Activated CD8-positive, alpha-beta memory T cell treated with anti-CD3 and anti-CD28 coated beads, Interleukin-2, amount 10 ng/mL, durations not matched to agents 7 days and 5 days (primary cell): Measurements from ENCODE around the gene HDAC8. TPM values are rescaled to one million over a fixed set of nuclear protein-coding genes. Genes with fewer than 3 reads are reported as not detected.
A peak's percentile ranks its signal among the peaks of the same experiment; 100 is the strongest.
"Not testable (repeated sequence)": the region's sequence is repeated elsewhere in the genome, so short reads cannot be mapped to it uniquely, and the experiment has no call there.

Experiments used
- ATAC-seq: fragments of 150-1000 bp; cut with Tn5 transposase; one replicate; pipeline ENCODE4 v1.10.0; 2021; ENCODE audit warnings: moderate library complexity
- CTCF ChIA-PET: fragments of 350-600 bp; sonication (Branson Sonifier 250); formaldehyde crosslinking; loops from one replicate; lab custom pipeline; 2021; ENCODE audit warnings: antibody characterized with exemption; lab: Charles Lee
- DNase-seq: peaks from one replicate; pipeline ENCODE4 v3.0.0-alpha.2; 2020
- H3K27ac Mint-ChIP-seq: one replicate; pipeline ENCODE4 v1.8.0; 2021; ENCODE audit warnings: mild to moderate bottlenecking, mixed read lengths
- H3K27me3 Mint-ChIP-seq: one replicate; pipeline ENCODE4 v1.8.0; 2021; ENCODE audit warnings: mixed read lengths
- H3K36me3 Mint-ChIP-seq: one replicate; pipeline ENCODE4 v1.8.0; 2021; ENCODE audit warnings: mild to moderate bottlenecking, mixed read lengths
- H3K4me1 Mint-ChIP-seq: one replicate; pipeline ENCODE4 v1.8.0; 2021; ENCODE audit warnings: mixed read lengths
- H3K4me3 Mint-ChIP-seq: one replicate; pipeline ENCODE4 v1.8.0; 2021; ENCODE audit warnings: mild to moderate bottlenecking, moderate library complexity, mixed read lengths
- H3K9me3 Mint-ChIP-seq: one replicate; pipeline ENCODE4 v1.8.0; 2022; ENCODE audit warnings: low read depth, mixed read lengths
- total RNA-seq, 2 experiments: library from RNA; stranded (reverse); gene quantifications; one replicate each; pipeline ENCODE4 v1.2.3, GENCODE V29; 2021

Gene HDAC8
- total RNA-seq, 2 experiments from 2014 or later = 29.0 to 31.6 TPM

DNA sequence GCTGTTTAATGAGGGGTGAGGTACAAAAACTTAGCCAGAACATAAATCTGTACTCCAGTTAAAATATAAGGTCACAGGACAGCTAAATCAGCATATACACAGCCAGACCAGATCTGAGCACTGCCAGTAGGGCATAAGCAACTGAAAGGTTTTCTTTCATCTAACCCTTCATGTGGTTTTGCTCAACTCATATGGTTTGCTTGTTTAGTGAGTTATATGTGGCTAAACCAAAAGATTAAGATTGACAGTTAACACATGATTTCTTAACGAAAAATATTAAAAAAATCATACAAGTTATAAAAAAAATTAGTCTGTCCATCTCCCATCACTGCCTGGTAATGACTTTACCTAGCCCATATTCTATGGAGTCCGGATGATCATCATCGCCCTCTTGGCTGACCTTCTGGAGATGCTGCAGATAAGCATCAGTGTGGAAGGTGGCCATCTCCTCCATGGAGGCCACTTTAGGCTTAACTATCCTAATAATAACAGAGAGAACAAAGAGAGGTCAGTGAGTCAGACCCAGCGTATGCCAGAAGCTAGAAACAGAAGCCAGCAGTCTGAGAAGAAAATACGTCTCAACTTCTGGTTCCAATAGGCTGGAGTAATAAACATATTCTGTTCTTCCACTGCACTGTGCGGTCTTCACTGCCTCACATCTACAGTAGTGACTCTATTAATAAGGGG is 4.1 kb downstream of the HDAC8 start:
- ATAC-seq (no peak), DNase-seq (no peak)
- Mint-ChIP-seq H3K4me3 (no peak overlapping the region), H3K36me3 (peaks cover 14% of the 10 kb centered on the region), H3K27me3 (no peaks in the 10 kb centered on the region), H3K27ac (no peak overlapping the region), H3K4me1 (peaks cover 9% of the 10 kb centered on the region), H3K9me3 (no peaks in the 10 kb centered on the region)
- CTCF ChIA-PET = no interaction called here

- no peaks in the 10 kb centered on the region for H3K9me3 Mint-ChIP-seq
- no peak overlapping the region for H3K27ac Mint-ChIP-seq
- H3K4me1 Mint-ChIP-seq = peaks cover 3% of the 10 kb centered on the region
- no peak overlapping the region for H3K4me3 Mint-ChIP-seq
- no peaks in the 10 kb centered on the region for H3K27me3 Mint-ChIP-seq
- DNase-seq = no peak
- CTCF ChIA-PET = no interaction called here
- ATAC-seq = no peak
- H3K36me3 Mint-ChIP-seq = peaks cover 23% of the 10 kb centered on the region
Observed at GRCh38 chrX:72566448-72566847, 6.2 kb downstream of the HDAC8 start.

DNA sequence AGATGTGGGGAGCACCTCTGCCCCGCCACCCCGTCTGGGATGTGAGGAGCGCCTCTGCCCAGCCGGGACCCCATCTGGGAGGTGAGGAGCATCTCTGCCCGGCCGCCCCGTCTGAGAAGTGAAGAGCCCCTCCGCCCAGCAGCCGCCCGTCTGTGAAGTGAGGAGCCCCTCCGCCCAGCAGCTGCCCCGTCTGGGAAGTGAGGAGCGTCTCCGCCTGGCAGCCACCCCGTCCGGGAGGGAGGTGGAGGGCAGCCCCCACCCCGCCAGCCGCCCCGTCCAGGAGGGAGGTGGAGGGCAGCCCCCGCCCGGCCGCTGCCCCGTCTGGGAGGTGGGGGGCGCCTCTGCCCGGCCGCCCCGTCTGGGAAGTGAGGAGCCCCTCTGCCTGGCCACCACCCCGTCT is 13.0 kb downstream of the HDAC8 start:
- H3K27me3 Mint-ChIP-seq, CTCF ChIA-PET, H3K27ac Mint-ChIP-seq, H3K4me1 Mint-ChIP-seq, DNase-seq, H3K4me3 Mint-ChIP-seq, ATAC-seq, H3K9me3 Mint-ChIP-seq: not testable (repeated sequence)
- peaks cover 32% of the 10 kb centered on the region for H3K36me3 Mint-ChIP-seq

DNA sequence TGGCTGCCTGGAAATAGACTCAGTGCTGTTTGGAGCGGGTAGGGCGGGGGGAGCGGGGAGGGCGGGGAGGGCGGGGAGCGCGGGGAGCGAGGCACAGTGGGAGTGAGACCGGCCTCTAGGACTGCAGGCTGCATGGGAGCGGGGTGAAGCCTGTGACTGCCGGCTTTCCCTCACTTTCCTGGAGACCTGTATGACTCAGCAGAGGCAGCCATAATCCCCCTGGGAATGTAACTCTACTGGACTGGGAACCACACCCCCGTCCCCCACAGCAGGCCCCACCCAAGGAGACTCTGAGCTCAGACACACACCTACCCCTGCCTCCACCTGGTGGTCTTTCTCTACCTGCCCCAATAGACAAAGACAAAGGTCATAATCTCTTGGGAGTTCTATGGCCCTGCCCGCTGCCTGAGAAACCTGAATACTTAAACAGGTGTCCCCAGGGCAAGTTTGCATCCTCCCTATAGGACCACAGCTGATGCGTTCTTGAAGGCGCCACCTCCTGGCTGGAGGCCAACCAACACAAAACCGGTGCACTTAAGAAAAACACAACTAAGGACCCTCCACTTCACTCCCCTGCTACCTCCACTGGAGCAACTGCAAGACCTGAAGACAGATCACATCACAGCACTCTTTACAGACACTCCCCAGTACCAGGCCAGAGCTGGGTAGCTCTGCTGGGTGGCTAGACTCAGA is 18.0 kb downstream of the HDAC8 start:
- DNase-seq (no peak), ATAC-seq (no peak)
- peaks cover 16% of the 10 kb centered on the region for H3K36me3 Mint-ChIP-seq
- CTCF ChIA-PET = no interaction called here
- no peaks in the 10 kb centered on the region for H3K9me3 Mint-ChIP-seq
- no peaks in the 10 kb centered on the region for H3K27me3 Mint-ChIP-seq
- no peak overlapping the region for H3K27ac Mint-ChIP-seq
- H3K4me1 Mint-ChIP-seq = no peaks in the 10 kb centered on the region
- H3K4me3 Mint-ChIP-seq = no peak overlapping the region

- H3K9me3 Mint-ChIP-seq, H3K36me3 Mint-ChIP-seq, H3K27me3 Mint-ChIP-seq, DNase-seq, ATAC-seq, H3K27ac Mint-ChIP-seq, H3K4me3 Mint-ChIP-seq, H3K4me1 Mint-ChIP-seq, CTCF ChIA-PET: not testable (repeated sequence)
Observed at GRCh38 chrX:72552443-72552842, 20.2 kb downstream of the HDAC8 start.

GRCh38 chrX:72545990-72546389 is 26.7 kb downstream of the HDAC8 start:
- DNase-seq = no peak
- no peak for ATAC-seq
- Mint-ChIP-seq H3K4me3 (no peak overlapping the region), H3K27ac (no peak overlapping the region), H3K4me1 (peaks cover 1% of the 10 kb centered on the region), H3K9me3 (no peaks in the 10 kb centered on the region), H3K36me3 (peaks cover 7% of the 10 kb centered on the region), H3K27me3 (no peaks in the 10 kb centered on the region)
- CTCF ChIA-PET = no interaction called here

- DNase-seq (no peak), ATAC-seq (no peak)
- CTCF ChIA-PET = interaction anchor here (1.0 to 2.3 kb wide), 4 partner anchors 11 to 295 kb away, joined by 3 to 8 read pairs (median 3); no protein-coding TSS in a partner anchor
- H3K4me1 Mint-ChIP-seq = peaks cover 1% of the 10 kb centered on the region
- no peak overlapping the region for H3K27ac Mint-ChIP-seq
- no peaks in the 10 kb centered on the region for H3K9me3 Mint-ChIP-seq
- H3K27me3 Mint-ChIP-seq = no peaks in the 10 kb centered on the region
- H3K4me3 Mint-ChIP-seq = no peak overlapping the region
- H3K36me3 Mint-ChIP-seq = peaks cover 4% of the 10 kb centered on the region
Observed at GRCh38 chrX:72540318-72540717, 32.3 kb downstream of the HDAC8 start.

DNA sequence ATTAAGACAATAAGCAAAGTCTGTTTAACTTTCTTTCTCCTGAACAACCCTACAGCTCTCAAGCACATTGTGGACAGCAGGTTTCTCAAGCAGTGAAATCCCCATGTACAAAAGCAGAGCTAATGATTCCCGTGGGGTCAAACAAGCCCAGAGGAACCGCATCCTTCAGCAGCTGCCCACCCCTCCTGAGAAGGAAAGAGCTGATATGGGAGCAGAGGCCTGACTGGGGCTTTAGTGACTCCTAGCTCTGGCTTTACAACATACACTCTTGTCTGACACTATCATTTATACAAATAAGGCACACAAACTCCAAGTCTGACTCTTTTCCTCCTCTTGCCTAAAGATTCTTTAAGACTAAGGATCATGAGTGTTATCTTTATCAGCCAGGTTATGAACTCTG is 32.8 kb downstream of the HDAC8 start:
- Mint-ChIP-seq H3K9me3 (no peaks in the 10 kb centered on the region), H3K27me3 (no peaks in the 10 kb centered on the region), H3K36me3 (peaks cover 2% of the 10 kb centered on the region), H3K27ac (no peak overlapping the region), H3K4me3 (no peak overlapping the region), H3K4me1 (peaks cover 1% of the 10 kb centered on the region)
- CTCF ChIA-PET = interaction anchor here (0.6 to 2.3 kb wide), 5 partner anchors 11 to 294 kb away, joined by 3 to 8 read pairs (median 3); no protein-coding TSS in a partner anchor
- DNase-seq (no peak), ATAC-seq (no peak)

GRCh38 chrX:72536542-72536941 is 36.1 kb downstream of the HDAC8 start:
- Mint-ChIP-seq H3K4me3 (no peak overlapping the region), H3K9me3 (no peaks in the 10 kb centered on the region), H3K36me3 (peaks cover 1% of the 10 kb centered on the region), H3K27ac (no peak overlapping the region), H3K27me3 (no peaks in the 10 kb centered on the region), H3K4me1 (no peaks in the 10 kb centered on the region)
- CTCF ChIA-PET = no interaction called here
- DNase-seq (no peak), ATAC-seq (no peak)

GRCh38 chrX:72532366-72532765 is 40.3 kb downstream of the HDAC8 start:
- DNase-seq (no peak), ATAC-seq (no peak)
- H3K36me3 Mint-ChIP-seq = peaks cover 14% of the 10 kb centered on the region
- H3K9me3 Mint-ChIP-seq = no peaks in the 10 kb centered on the region
- H3K27me3 Mint-ChIP-seq = no peaks in the 10 kb centered on the region
- H3K4me3 Mint-ChIP-seq = no peak overlapping the region
- H3K4me1 Mint-ChIP-seq = peaks cover 5% of the 10 kb centered on the region
- no peak overlapping the region for H3K27ac Mint-ChIP-seq
- CTCF ChIA-PET = no interaction called here

- Mint-ChIP-seq H3K27me3 (no peaks in the 10 kb centered on the region), H3K4me3 (no peak overlapping the region), H3K27ac (peak overlapping the region; percentile 22), H3K9me3 (no peaks in the 10 kb centered on the region), H3K36me3 (peaks cover 18% of the 10 kb centered on the region), H3K4me1 (peaks cover 22% of the 10 kb centered on the region)
- CTCF ChIA-PET = no interaction called here
- ATAC-seq (no peak), DNase-seq (no peak)
Observed at GRCh38 chrX:72526534-72527508, 45.8 kb downstream of the HDAC8 start.

DNA sequence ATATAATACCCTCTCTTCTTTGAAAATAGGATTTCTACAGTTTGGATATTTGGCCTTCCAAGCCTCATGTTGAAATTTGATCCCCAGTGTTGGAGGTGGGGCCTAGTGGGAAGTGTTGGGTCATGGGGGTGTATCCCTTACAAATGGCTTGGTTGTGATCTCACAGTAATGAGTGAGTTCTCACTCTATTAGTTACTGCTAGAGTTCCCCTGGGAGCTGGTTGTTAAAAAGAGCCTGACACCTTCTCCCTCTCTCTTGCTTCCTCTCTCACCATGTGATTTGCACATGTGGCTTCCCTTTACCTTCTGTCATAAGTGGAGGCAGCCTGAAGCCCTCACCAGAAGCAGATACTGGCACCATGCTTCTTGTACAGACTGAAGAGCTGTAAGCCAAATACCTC is 73.9 kb downstream of the HDAC8 start:
- Mint-ChIP-seq H3K4me3 (no peak overlapping the region), H3K4me1 (no peaks in the 10 kb centered on the region), H3K27me3 (no peaks in the 10 kb centered on the region), H3K36me3 (peaks cover 17% of the 10 kb centered on the region), H3K9me3 (peaks cover 5% of the 10 kb centered on the region), H3K27ac (no peak overlapping the region)
- ATAC-seq = no peak
- no peak for DNase-seq
- CTCF ChIA-PET = no interaction called here

- Mint-ChIP-seq H3K9me3 (no peaks in the 10 kb centered on the region), H3K4me1 (no peaks in the 10 kb centered on the region), H3K27ac (no peak overlapping the region), H3K4me3 (no peak overlapping the region), H3K27me3 (no peaks in the 10 kb centered on the region), H3K36me3 (peaks cover 20% of the 10 kb centered on the region)
- DNase-seq (no peak), ATAC-seq (no peak)
- CTCF ChIA-PET = no interaction called here
Observed at GRCh38 chrX:72495046-72495445, 77.6 kb downstream of the HDAC8 start.
